ENCODE data around the gene FSTL5.
A peak's percentile ranks its signal among the peaks of the same experiment; 100 is the strongest.

Gene FSTL5

GRCh38 chr4:162139412-162139811 lies 24.4 kb downstream of the FSTL5 start:
- no peak overlapping the region for H3K4me3 ChIP-seq (ENCODE audit: control insufficient read depth, low read depth, low read length)
- DNase-seq (ENCODE audit: low read depth) = no peak
- no peak for TF ChIP-seq CTCF (IDR thresholded peaks at IDR 0.05; ENCODE audit: control insufficient read depth, insufficient read depth, low read depth, low read length, missing control alignments)

GRCh38 chr4:162131256-162131655 lies 32.5 kb downstream of the FSTL5 start:
- no peak for DNase-seq (ENCODE audit: low read depth)
- peak; percentile 12 for TF ChIP-seq CTCF (IDR thresholded peaks at IDR 0.05; ENCODE audit: control insufficient read depth, insufficient read depth, low read depth, low read length, missing control alignments)
- no peak overlapping the region for H3K4me3 ChIP-seq (ENCODE audit: control insufficient read depth, low read depth, low read length)

GRCh38 chr4:162126729-162127128 lies 37.1 kb downstream of the FSTL5 start:
- H3K4me3 ChIP-seq (ENCODE audit: control insufficient read depth, low read depth, low read length) = no peak overlapping the region
- TF ChIP-seq CTCF (IDR thresholded peaks at IDR 0.05; ENCODE audit: control insufficient read depth, insufficient read depth, low read depth, low read length, missing control alignments) = no peak
- no peak for DNase-seq (ENCODE audit: low read depth)

GRCh38 chr4:162117051-162117450 lies 46.7 kb downstream of the FSTL5 start:
- no peak overlapping the region for H3K4me3 ChIP-seq (ENCODE audit: control insufficient read depth, low read depth, low read length)
- no peak for TF ChIP-seq CTCF (IDR thresholded peaks at IDR 0.05; ENCODE audit: control insufficient read depth, insufficient read depth, low read depth, low read length, missing control alignments)
- DNase-seq (ENCODE audit: low read depth) = no peak

GRCh38 chr4:162116095-162116779 lies 47.6 kb downstream of the FSTL5 start:
- no peak overlapping the region for H3K4me3 ChIP-seq (ENCODE audit: control insufficient read depth, low read depth, low read length)
- no peak for DNase-seq (ENCODE audit: low read depth)
- no peak for TF ChIP-seq CTCF (IDR thresholded peaks at IDR 0.05; ENCODE audit: control insufficient read depth, insufficient read depth, low read depth, low read length, missing control alignments)

- no peak overlapping the region for H3K4me3 ChIP-seq (ENCODE audit: control insufficient read depth, low read depth, low read length)
- no peak for DNase-seq (ENCODE audit: low read depth)
- TF ChIP-seq CTCF (IDR thresholded peaks at IDR 0.05; ENCODE audit: control insufficient read depth, insufficient read depth, low read depth, low read length, missing control alignments) = no peak
Measured at GRCh38 chr4:162115333-162115732, 48.5 kb downstream of the FSTL5 start.
